H1 (cell line): ENCODE data around the gene STX8. TPM values are rescaled to one million over a fixed set of nuclear protein-coding genes. Genes with fewer than 3 reads are reported as not detected.

Experiments
- CTCF ChIA-PET: fragments of 300-600 bp; sonication (Branson Sonifier 250); formaldehyde crosslinking; loops from one replicate; lab custom pipeline; 2021; ENCODE audit not compliant: partially characterized antibody; lab: Charles Lee
- POLR2A ChIA-PET: fragments of 300-600 bp; sonication (Branson Sonifier 250); formaldehyde crosslinking; loops from one replicate; lab custom pipeline; 2021; ENCODE audit warnings: inconsistent platforms; ENCODE audit not compliant: partially characterized antibody; lab: Charles Lee
- DNase-seq, 2 experiments: peaks; one replicate each; pipeline versions ENCODE4 v3.0.0 to v3.0.0-alpha.2; 2010 to 2022; ENCODE audit warnings: low spot score in 2 of 2, low read depth in 1 of 2, mixed read lengths in 1 of 2
- FAIRE-seq: peaks from 2 replicates; lab custom pipeline; 2011; peaks lifted over from hg19 to GRCh38; lab: Jason Lieb, UNC
- H2AFZ ChIP-seq: 2 replicates; pipeline ENCODE4 v1.8.1; 2012; ENCODE audit warnings: low read length, inconsistent platforms
- H2AK5ac ChIP-seq: 2 replicates; pipeline ENCODE4 v1.6.1; 2013; ENCODE audit warnings: low read depth, low read length
- H2BK120ac ChIP-seq: replicated peaks from 2 replicates; pipeline ENCODE3; 2013; ENCODE audit warnings: low read depth, low read length, inconsistent platforms
- H2BK12ac ChIP-seq: 2 replicates; pipeline ENCODE4 v1.6.1; 2013; ENCODE audit warnings: low read depth, low read length
- H2BK15ac ChIP-seq: 2 replicates; pipeline ENCODE4 v1.6.1; 2013; ENCODE audit warnings: low read length
- H2BK20ac ChIP-seq: 2 replicates; pipeline ENCODE4 v1.6.1; 2013; ENCODE audit warnings: low read length
- H2BK5ac ChIP-seq: 2 replicates; pipeline ENCODE4 v1.6.1; 2013; ENCODE audit warnings: low read depth, low read length
- H3K14ac ChIP-seq: 2 replicates; pipeline ENCODE4 v1.6.1; 2013; ENCODE audit warnings: inconsistent platforms; ENCODE audit not compliant: insufficient read length
- H3K18ac ChIP-seq: 2 replicates; pipeline ENCODE4 v1.6.1; 2013; ENCODE audit warnings: low read length; ENCODE audit errors: extremely low read depth
- H3K23ac ChIP-seq: 2 replicates; pipeline ENCODE4 v1.6.1; 2013; ENCODE audit warnings: inconsistent platforms; ENCODE audit not compliant: insufficient read length
- H3K23me2 ChIP-seq: 2 replicates; pipeline ENCODE4 v1.6.1; 2013; ENCODE audit warnings: low read depth, low read length
- H3K27ac ChIP-seq: 2 replicates; pipeline ENCODE4 v1.6.1; 2011; ENCODE audit warnings: low read depth, low read length, inconsistent platforms
- H3K27me3 ChIP-seq, 4 experiments: replicated peaks in 1 of 4; 1 replicate in 1 of 4; 2 replicates in 3 of 4; pipeline versions ENCODE4 v1.6.1 to v1.8.1; 2011 to 2013; ENCODE audit warnings: low read length in 3 of 4, mild to moderate bottlenecking in 3 of 4, inconsistent platforms in 2 of 4, mixed read lengths in 2 of 4, moderate library complexity in 1 of 4; ENCODE audit not compliant: control insufficient read depth in 3 of 4, insufficient read depth in 3 of 4; ENCODE audit errors: extremely low read depth in 1 of 4
- H3K36me3 ChIP-seq, 4 experiments: 2 replicates each; pipeline versions ENCODE4 v1.6.1 to v1.8.1; 2011 to 2013; ENCODE audit warnings: mild to moderate bottlenecking in 4 of 4, low read length in 3 of 4, moderate library complexity in 2 of 4, control low read depth in 1 of 4, inconsistent platforms in 1 of 4; ENCODE audit not compliant: insufficient read depth in 4 of 4, control insufficient read depth in 2 of 4
- H3K4ac ChIP-seq: replicated peaks from 2 replicates; pipeline ENCODE3; 2013; ENCODE audit warnings: low read length, low read depth, mixed read lengths, inconsistent platforms; ENCODE audit not compliant: insufficient read length
- H3K4me1 ChIP-seq, 4 experiments: replicated peaks in 1 of 4; 1 replicate in 1 of 4; 2 replicates in 3 of 4; pipeline versions ENCODE4 v1.6.1 to v1.8.1; 2011 to 2013; ENCODE audit warnings: low read length in 3 of 4, inconsistent platforms in 2 of 4, mixed read lengths in 1 of 4; ENCODE audit not compliant: insufficient read depth in 4 of 4, control insufficient read depth in 3 of 4
- H3K4me2 ChIP-seq, 2 experiments: 2 replicates each; pipeline versions ENCODE4 v1.6.1 to v1.8.1; 2011 to 2013; ENCODE audit warnings: low read depth in 2 of 2, low read length in 2 of 2, control low read depth in 1 of 2, inconsistent platforms in 1 of 2, mild to moderate bottlenecking in 1 of 2; ENCODE audit not compliant: insufficient read depth in 1 of 2
- H3K4me3 ChIP-seq, 4 experiments: fragments of 200-600, 300-600 bp in 1 of 4; sonication (generic), shearing (Covaris generic), sonication (Bioruptor Twin) in 1 of 4; 2 replicates each; pipeline versions ENCODE4 v1.5.1 to v1.8.1; 2011 to 2016; ENCODE audit warnings: low read length in 4 of 4, low read depth in 3 of 4, control low read depth in 2 of 4, inconsistent platforms in 2 of 4, mild to moderate bottlenecking in 2 of 4, mixed read lengths in 1 of 4, moderate library complexity in 1 of 4; ENCODE audit not compliant: insufficient read depth in 2 of 4; ENCODE audit errors: extremely low read depth in 1 of 4
- H3K56ac ChIP-seq: replicated peaks from 2 replicates; pipeline ENCODE3; 2013; ENCODE audit warnings: low read depth, mild to moderate bottlenecking, mixed read lengths, low read length, inconsistent platforms; ENCODE audit not compliant: insufficient read length
- H3K79me1 ChIP-seq: 2 replicates; pipeline ENCODE4 v1.6.1; 2013; ENCODE audit warnings: low read depth, low read length, control low read depth
- H3K79me2 ChIP-seq, 2 experiments: 2 replicates each; pipeline versions ENCODE4 v1.6.1 to v1.8.1; 2012 to 2013; ENCODE audit warnings: low read length in 2 of 2, mild to moderate bottlenecking in 2 of 2, inconsistent platforms in 1 of 2; ENCODE audit not compliant: insufficient read depth in 2 of 2, control insufficient read depth in 1 of 2
- H3K9ac ChIP-seq, 4 experiments: replicated peaks in 1 of 4; 1 replicate in 1 of 4; 2 replicates in 3 of 4; pipeline versions ENCODE4 v1.6.1 to v1.8.1; 2011 to 2013; ENCODE audit warnings: low read depth in 3 of 4, low read length in 3 of 4, control low read depth in 2 of 4, mild to moderate bottlenecking in 2 of 4, moderate library complexity in 2 of 4, inconsistent platforms in 1 of 4; ENCODE audit errors: extremely low read depth in 1 of 4
- H3K9me3 ChIP-seq, 2 experiments: 2 replicates each; pipeline versions ENCODE4 v1.6.1 to v1.8.1; 2012 to 2013; ENCODE audit warnings: mild to moderate bottlenecking in 2 of 2, moderate library complexity in 2 of 2, control low read depth in 1 of 2, inconsistent platforms in 1 of 2, low read depth in 1 of 2, low read length in 1 of 2, mixed read lengths in 1 of 2; ENCODE audit not compliant: insufficient read depth in 2 of 2
- H4K20me1 ChIP-seq, 2 experiments: replicated peaks in 1 of 2; 2 replicates each; pipeline versions ENCODE3 to v1.8.1; 2011 to 2013; ENCODE audit warnings: inconsistent platforms in 2 of 2, low read length in 2 of 2, mild to moderate bottlenecking in 1 of 2; ENCODE audit not compliant: insufficient read depth in 2 of 2, control insufficient read depth in 1 of 2
- H4K5ac ChIP-seq: 2 replicates; pipeline ENCODE4 v1.6.1; 2013; ENCODE audit warnings: low read length, low read depth, mixed read lengths, inconsistent platforms; ENCODE audit not compliant: insufficient read length
- H4K8ac ChIP-seq: 2 replicates; pipeline ENCODE4 v1.8.0; 2013; ENCODE audit warnings: mild to moderate bottlenecking, moderate library complexity, low read length, inconsistent platforms; ENCODE audit not compliant: insufficient read depth; ENCODE audit errors: extremely low read depth
- H4K91ac ChIP-seq: replicated peaks from 2 replicates; pipeline ENCODE3; 2013; ENCODE audit warnings: low read length, mixed read lengths, inconsistent platforms; ENCODE audit not compliant: insufficient read length
- CHD2 ChIP-seq: IDR thresholded peaks from 2 replicates; pipeline ENCODE4 v1.6.1; 2012; ENCODE audit warnings: low read length, improper control_type of control experiment
- CREB1 ChIP-seq: IDR thresholded peaks from 2 replicates; pipeline ENCODE4 v1.6.1; 2012; ENCODE audit warnings: inconsistent platforms
- EP300 ChIP-seq, 2 experiments: IDR thresholded peaks; 1 replicate in 1 of 2; 2 replicates in 1 of 2; pipeline ENCODE4 v1.6.1; 2011 to 2012; ENCODE audit warnings: low read depth in 2 of 2, low read length in 2 of 2, mild to moderate bottlenecking in 2 of 2, borderline replicate concordance in 1 of 2, inconsistent platforms in 1 of 2, moderate library complexity in 1 of 2
- EZH2 ChIP-seq: fragments of 200-600 bp; sonication (generic); IDR thresholded peaks from 2 replicates; pipeline ENCODE4 v1.7.1; 2012; ENCODE audit warnings: low read depth, mild to moderate bottlenecking, moderate library complexity, low read length, inconsistent platforms; ENCODE audit not compliant: severe bottlenecking
- GABPA ChIP-seq: IDR thresholded peaks from 2 replicates; pipeline ENCODE4 v1.6.1; 2011; ENCODE audit warnings: mild to moderate bottlenecking, low read length, moderate library complexity, borderline replicate concordance; ENCODE audit not compliant: insufficient read depth
- KDM1A ChIP-seq: fragments of 200-600, 300-600 bp; sonication (generic); IDR thresholded peaks from 2 replicates; pipeline ENCODE4 v1.7.1; 2016; ENCODE audit warnings: mild to moderate bottlenecking, low read length, borderline replicate concordance
- KDM5A ChIP-seq: fragments of 200-600 bp; IDR thresholded peaks from 2 replicates; pipeline ENCODE4 v1.7.1; 2012; ENCODE audit warnings: mild to moderate bottlenecking, low read length, inconsistent platforms, mixed read lengths
- MAFK ChIP-seq: IDR thresholded peaks from 2 replicates; pipeline ENCODE4 v1.6.1; 2012; ENCODE audit warnings: low read depth, mild to moderate bottlenecking, improper control_type of control experiment, low read length
- POLR2A ChIP-seq, 2 experiments: IDR thresholded peaks; 1 replicate in 1 of 2; 2 replicates in 1 of 2; pipeline ENCODE4 v1.6.1; 2011; ENCODE audit warnings: low read depth in 2 of 2, low read length in 2 of 2, mild to moderate bottlenecking in 2 of 2; ENCODE audit errors: control extremely low read depth in 1 of 2
- POU5F1 ChIP-seq: IDR thresholded peaks from 2 replicates; pipeline ENCODE4 v1.6.1; 2011; ENCODE audit warnings: low read depth, mild to moderate bottlenecking, low read length, moderate library complexity
- RFX5 ChIP-seq: IDR thresholded peaks from 2 replicates; pipeline ENCODE4 v1.6.1; 2011; ENCODE audit warnings: low read depth, low read length, improper control_type of control experiment, borderline replicate concordance
- RNF2 ChIP-seq: fragments of 200-900, 300-1000 bp; sonication (generic); IDR thresholded peaks from 2 replicates; pipeline ENCODE4 v1.7.1; 2016; ENCODE audit warnings: borderline replicate concordance, low read depth, mild to moderate bottlenecking, antibody characterized with exemption, low read length; ENCODE audit not compliant: poor library complexity, severe bottlenecking; ENCODE audit errors: missing control alignments
- SUZ12 ChIP-seq: fragments of 200-600 bp; sonication (generic); IDR thresholded peaks from 2 replicates; pipeline ENCODE4 v1.6.1; 2012; ENCODE audit warnings: mild to moderate bottlenecking, inconsistent platforms, low read length, moderate library complexity, mixed read lengths
- YY1 ChIP-seq: IDR thresholded peaks from 2 replicates; pipeline ENCODE4 v1.6.1; 2011; ENCODE audit warnings: low read depth, mild to moderate bottlenecking, low read length
- WGBS, 2 experiments: shearing (Covaris generic) in 1 of 2; methylation state at CpG; one replicate each; pipeline versions ENCODE4 v1.1.6 to v1.1.7; 2013 to 2015; ENCODE audit warnings: low lambda C conversion rate in 2 of 2, mixed read lengths in 2 of 2, inconsistent platforms in 1 of 2, low coverage in 1 of 2, missing lambda C conversion rate in 1 of 2; ENCODE audit not compliant: insufficient replicate concordance in 2 of 2, insufficient coverage in 1 of 2, insufficient read length in 1 of 2; ENCODE audit errors: extremely low coverage in 1 of 2, missing lambda C conversion rate in 1 of 2; 5-methylcytosine and 5-hydroxymethylcytosine counted together
- polyA plus RNA-seq, 7 experiments: library from polyadenylated mRNA; depleted of rRNA in 3 of 7; stranded (reverse) in 5 of 7; unstranded in 2 of 7; fragments of >200 nt in 5 of 7; fragments of 200-250 nt in 2 of 7; gene quantifications; 1 replicate in 5 of 7; 2 replicates in 1 of 7; 4 replicates in 1 of 7; pipeline versions ENCODE4 v1.2.1 to v1.2.3, GENCODE V29; 2011 to 2013; ENCODE audit warnings: missing spikeins in 2 of 7, mixed read lengths in 2 of 7
- total RNA-seq: library from RNA; stranded (reverse); fragmentation: NEBNext Ultra II Directional; extraction: Animal tissue kit (Norgen Biotek cat#: 25700); gene quantifications from 2 replicates; pipeline ENCODE4 v1.2.1, GENCODE V29; 2021

The STX8 gene
- total and polyA plus RNA-seq, 2 of the 8 experiments (the other 6 are each of a cell fraction or from before 2014, with no cell fraction given) = 22.8 to 42.5 TPM

DNA sequence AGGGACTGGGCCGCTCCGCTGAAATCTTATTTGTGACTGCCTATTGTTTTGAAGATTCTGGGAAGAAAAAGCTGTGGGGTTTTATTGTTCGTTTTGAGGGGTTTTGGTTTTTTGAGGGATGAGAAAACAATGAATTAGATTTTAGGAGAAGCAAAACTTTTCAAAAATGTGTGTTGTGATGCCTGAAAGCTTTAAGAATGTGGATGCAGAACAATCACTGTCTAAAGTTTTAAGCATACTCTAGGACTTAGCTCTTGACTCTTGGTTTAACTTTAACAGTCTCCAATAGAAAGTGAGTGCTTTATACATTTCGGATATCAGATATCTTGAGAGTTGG lies 1.7 kb upstream of the STX8 start:
- POLR2A ChIA-PET = interaction anchor here (1.7 kb wide), 1 partner anchor 69 kb away, joined by 6 read pairs; the partner anchor contains the start of gene USP43
- H3K27ac ChIP-seq = no peak overlapping the region
- DNase-seq (no peak), FAIRE-seq (no peak)
- no peak overlapping the region for H2BK20ac ChIP-seq
- WGBS, 2 experiments = 15 to 89% methylated on average over 1 to 4 of the region's 4 CpGs
- H3K4me1 ChIP-seq = peaks cover 0 to 4% (median 4%) of the 10 kb centered on the region in 4 experiments; a peak in 4 of 7 replicates
- H3K79me1 ChIP-seq = no peaks in the 10 kb centered on the region
- no peak overlapping the region for H4K8ac ChIP-seq
- H2BK12ac ChIP-seq = no peak overlapping the region
- no peak overlapping the region for H4K5ac ChIP-seq
- TF ChIP-seq RNF2 (no peak), SUZ12 (no peak), RFX5 (no peak), POLR2A (IDR thresholded peaks at IDR 0.05; ENCODE audit: control extremely low read depth in 1 of 2, low read depth in 2 of 2, low read length in 2 of 2) (no peak), KDM1A (no peak), KDM5A (no peak), CHD2 (no peak), MAFK (no peak), EZH2 (no peak), EP300 (IDR thresholded peaks at IDR 0.05; ENCODE audit: borderline replicate concordance in 1 of 2, low read depth in 2 of 2, low read length in 2 of 2) (no peak), CREB1 (no peak), YY1 (no peak), GABPA (no peak), POU5F1 (no peak)
- no peak overlapping the region for H3K14ac ChIP-seq
- no peak overlapping the region for H3K9ac ChIP-seq
- no peak overlapping the region for H4K91ac ChIP-seq
- no peak overlapping the region for H3K4ac ChIP-seq
- H3K18ac ChIP-seq = no peak overlapping the region
- no peaks in the 10 kb centered on the region for H3K79me2 ChIP-seq
- no peak overlapping the region; the same call in 1 of the 2 replicates for H2AFZ ChIP-seq
- no peak overlapping the region for H2BK120ac ChIP-seq
- no peak overlapping the region for H2AK5ac ChIP-seq
- no peaks in the 10 kb centered on the region for H4K20me1 ChIP-seq
- H3K56ac ChIP-seq = no peak overlapping the region
- H3K4me3 ChIP-seq = peak overlapping the region in 1 of 4 experiments; percentile 81; a peak in 2 of 8 replicates
- CTCF ChIA-PET = interaction anchor here (0.5 to 5.0 kb wide), 34 partner anchors 8 to 328 kb away, joined by 3 to 45 read pairs (median 4); partner anchors contain the start of gene USP43
- peaks cover 14% of the 10 kb centered on the region for H3K23me2 ChIP-seq
- no peak overlapping the region for H2BK5ac ChIP-seq
- no peak overlapping the region for H3K23ac ChIP-seq
- no peaks in the 10 kb centered on the region for H3K9me3 ChIP-seq
- H3K36me3 ChIP-seq = no peaks in the 10 kb centered on the region
- peak overlapping the region in 1 of 2 experiments; percentile 98; a peak in 1 of 4 replicates for H3K4me2 ChIP-seq
- H2BK15ac ChIP-seq = no peak overlapping the region
- no peaks in the 10 kb centered on the region; a peak in 1 of 7 replicates for H3K27me3 ChIP-seq
